NCI-H748 (cell line): ENCODE measurements around the gene HAO1.
"Not testable (repeated sequence)": the region's sequence is repeated elsewhere in the genome, so short reads cannot be mapped to it uniquely, and the experiment has no call there.

Source experiments
- DNase-seq: peaks from one replicate; lab custom pipeline; 2025; ENCODE audit not compliant: unreplicated experiment; lab: John Stamatoyannopoulos, UW

The HAO1 gene

DNA sequence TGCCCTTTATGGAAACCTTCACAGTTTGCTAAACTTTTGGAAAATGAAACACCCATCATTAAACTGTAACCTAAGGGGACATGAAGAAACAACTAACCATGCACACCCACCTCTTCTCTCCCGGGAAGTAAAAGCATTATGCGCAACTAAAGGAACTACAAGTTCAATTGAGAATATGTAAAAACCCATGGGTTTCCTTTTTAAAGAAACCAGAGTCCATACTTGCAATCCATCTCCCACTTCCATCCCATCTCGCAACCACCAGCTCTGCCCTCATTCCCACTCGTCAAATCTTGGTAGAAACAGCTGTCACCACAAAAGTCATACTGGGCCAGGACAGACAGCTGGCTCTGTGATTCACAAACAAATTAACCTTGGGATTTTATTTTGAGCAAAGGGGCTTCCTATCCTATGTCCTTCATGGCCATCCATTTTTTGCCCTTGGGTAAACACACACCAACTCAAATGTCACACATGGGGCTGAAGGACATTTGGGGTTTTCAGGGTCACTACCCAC, 81.5 kb downstream of the HAO1 start:
- peak; percentile 44 for DNase-seq

DNA sequence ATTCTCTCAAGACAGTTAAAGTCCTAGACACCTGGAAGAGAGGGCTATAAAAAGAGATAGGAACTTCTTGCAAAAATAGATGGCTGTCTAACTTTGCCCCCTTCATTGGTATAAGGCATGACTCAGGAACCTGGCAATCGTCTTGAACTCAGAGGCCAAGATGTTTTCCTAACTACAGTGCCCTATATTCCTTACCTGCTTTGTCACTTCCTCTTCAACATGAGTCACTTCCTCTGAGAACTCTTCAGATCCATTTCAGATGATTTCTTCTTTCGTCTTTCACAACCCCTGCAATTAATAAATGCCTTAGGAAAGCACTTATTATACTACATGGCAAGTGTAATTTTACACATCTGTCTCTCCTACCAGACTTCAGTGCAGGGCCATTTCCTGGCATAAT, 83.5 kb downstream of the HAO1 start:
- no peak for DNase-seq

DNA sequence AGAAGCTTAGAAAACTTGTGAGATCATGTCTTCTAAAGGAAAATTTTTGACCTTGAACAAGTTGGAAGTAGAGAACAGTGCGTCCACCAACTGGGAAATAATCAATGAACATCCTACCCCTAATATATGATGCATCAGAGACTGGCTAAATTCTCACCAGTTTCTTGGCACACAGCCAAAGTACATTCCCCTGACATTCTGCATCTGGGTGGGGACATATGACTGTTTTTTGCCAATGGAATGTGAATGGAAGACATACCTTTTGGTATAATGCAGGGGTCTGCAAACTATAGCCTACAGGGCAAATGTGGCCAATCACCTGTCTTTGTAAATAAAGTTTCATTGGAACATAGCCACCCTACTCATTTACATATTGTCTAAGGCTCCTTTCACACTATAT, 84.7 kb downstream of the HAO1 start:
- DNase-seq, result peak; percentile 64

DNA sequence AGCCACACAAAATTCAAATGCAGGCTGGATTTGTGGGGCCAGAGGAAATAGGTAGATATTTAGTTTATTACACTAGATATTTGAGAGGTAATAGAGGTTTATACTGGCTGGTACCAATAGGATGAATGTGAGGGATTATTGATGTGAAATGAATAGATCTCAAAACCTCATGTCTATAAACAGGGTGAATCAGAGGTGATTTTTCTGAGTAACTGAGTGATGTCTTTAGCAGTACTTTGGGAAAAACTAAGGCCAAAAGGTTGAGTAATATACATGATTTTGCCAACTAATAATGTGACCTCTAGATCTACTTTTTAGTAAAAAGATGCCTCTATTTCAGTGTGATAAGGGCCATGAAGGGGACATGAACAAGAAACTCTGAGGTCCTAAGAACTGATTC, 86.8 kb downstream of the HAO1 start:
- no peak for DNase-seq

DNA sequence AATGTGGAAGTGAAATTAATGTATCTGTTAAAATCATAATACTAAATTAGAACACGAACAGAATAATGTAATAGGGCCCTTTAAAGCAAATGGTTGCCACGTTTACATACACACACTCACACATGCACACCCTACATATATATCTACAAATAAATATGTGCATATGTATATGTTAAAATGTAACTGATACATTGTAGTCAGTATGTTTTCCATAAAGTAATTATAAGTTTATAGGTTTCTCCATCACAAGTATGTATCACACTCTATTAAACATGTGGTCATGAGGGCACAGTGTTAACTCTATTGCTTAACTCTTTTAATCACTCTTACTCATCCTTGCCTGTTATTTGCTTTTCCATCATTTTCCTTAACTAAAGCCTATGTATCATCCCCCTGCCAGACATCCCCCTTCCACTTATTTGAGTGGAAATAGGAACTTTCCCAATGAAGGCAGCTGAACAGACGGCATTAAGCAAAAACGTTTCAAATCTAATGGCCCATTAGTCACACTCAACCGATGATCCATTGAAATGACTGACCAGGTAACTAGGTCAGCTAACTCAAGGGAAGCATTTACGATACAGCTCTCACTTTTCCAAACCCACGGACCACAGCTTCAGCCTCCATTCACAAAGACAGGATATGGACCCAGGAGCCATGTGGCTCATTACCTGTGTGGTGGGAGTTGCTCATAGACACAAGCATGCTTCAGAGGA, 89.3 kb downstream of the HAO1 start:
- DNase-seq, result peak; percentile 24

DNA sequence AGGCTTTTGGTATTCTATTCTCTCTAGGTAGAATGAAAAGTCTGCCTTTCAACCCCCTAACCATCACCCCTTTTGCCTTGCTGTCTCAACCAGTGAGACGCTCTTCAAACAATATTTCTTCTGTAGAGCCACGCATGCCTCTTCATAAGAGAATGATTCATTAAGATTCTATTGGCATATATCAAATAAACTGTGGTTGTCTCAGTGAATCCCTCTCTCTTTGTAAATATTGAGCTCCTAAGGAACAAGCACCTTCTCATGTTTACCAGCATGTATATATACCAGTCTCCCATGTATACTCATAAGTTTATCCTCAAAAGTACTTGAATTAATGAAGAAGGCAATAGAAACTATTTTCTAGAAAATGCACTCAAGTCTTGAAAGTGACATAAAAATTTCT, 90.6 kb downstream of the HAO1 start:
- no peak for DNase-seq

DNA sequence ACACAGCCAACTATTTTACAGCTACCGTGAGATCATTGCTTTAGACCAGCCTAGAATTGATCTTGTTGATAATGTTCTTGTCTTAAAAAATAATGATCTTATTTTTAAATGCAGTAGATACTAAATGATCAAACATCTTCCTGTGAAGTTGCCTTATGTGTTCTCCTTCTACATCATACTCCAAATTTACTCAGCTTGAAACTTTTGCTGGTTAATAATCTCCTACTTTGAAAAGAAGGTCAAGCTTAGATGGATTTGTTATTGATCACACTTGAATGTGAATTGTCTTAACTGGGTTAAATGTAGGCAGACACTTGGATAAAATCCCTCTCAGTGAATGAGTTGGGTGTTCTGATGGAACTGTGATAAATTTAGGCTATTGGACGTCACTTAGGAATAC, 91.9 kb downstream of the HAO1 start:
- no peak for DNase-seq

DNA sequence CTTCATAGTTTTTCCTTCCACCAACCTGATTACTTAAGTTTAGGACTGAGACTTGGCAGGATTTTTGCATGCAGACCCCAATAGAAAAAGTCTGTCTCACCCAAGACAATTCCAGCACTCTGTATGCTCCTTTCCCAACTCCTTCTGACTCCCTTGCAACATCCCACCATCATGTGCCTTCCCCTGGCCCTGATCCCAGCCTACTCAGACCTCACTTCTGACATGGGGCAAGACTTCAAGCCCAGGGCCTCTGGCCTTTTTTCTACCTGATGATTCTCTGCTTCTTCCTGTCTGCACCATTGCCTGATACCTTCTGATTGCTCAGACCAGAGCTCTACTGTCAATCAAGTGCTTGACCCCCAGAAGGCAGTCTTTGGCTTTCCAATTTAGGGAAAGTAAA, 96.6 kb downstream of the HAO1 start:
- DNase-seq, result no peak

DNA sequence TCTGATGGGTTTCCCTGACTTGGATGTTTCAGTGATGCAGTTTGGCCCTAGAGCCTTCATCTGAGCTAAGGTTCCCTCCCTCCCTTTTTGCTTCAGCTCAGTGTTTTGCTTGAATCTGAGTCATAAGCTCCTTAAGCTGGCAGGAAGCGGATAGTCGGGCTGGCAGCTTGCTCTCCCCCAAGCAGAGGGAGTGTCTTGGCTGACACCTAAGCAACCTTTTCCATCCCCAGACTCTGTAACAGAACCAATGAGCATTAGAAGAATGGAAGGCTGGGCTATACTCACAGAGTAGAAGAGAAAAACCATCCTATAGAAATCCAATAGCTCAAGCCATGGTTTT, 98.3 kb downstream of the HAO1 start:
- DNase-seq, result no peak

DNA sequence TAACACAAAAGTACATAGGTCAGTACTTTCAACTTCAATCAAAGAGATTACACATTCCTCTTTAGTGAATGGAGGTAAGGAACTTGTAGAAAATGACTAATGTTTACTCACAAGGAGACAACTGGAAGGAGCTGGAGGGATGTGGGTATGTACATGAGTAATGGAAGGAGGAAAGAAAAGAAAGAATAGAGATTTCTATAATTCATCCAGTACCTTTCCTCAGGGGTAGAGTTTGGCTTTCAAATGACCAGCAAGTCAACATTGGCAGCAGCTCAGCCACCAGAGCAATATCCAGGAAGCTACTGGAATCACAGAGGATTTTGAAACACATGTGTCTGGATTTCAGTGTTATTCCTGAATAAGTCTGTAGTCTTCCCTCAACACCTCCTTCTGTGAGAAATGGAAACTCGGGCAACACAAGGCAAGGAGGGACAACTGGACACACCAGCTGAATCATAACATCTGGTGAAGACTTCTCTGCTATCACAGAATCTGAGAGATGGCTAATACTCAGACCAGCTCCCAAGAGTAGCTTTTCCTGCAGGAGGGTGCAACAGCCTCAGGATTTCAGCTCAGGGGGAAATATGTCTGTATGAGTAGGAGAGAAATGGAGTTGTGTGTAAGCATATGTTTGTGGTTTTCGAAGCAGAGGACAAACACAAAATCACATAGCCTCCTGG, 98.8 kb downstream of the HAO1 start:
- DNase-seq, result no peak

DNA sequence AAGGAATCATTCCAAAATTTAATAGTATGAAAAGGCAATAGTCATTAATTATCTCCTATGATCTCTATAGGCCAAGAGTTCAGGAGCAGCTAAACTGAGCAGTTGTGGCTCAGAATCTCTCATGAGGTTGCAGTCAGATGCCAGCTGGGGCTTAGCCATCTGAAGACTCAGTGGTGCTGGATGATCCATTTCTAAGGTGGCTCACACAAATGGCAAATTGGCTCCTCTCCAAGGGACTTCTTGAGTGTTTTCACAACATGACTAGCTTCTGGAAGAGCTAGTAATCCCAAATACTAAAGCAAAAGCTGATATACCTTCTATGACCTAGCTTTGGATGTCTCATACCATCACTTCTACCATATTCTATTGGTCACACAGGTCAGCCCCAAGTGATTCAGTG, 104.2 kb downstream of the HAO1 start:
- no peak for DNase-seq

DNA sequence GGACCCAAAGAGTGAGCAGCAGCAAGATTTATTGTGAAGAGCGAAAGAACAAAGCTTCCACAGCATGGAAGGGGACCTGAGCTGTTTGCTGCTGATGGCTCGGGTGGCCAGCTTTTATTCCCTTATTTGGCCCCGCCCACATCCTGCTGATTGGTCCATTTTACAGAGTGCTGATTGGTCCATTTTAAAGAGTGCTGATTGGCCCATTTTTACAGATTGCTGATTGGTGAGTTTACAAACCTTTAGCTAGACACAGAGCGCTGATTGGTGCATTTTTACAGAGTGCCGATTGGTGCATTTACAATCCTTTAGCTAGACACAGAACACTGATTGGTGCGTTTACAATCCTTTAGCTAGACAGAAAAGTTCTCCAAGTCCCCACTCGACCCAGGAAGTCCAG, 105.8 kb downstream of the HAO1 start:
- not testable (repeated sequence) for DNase-seq
